Caki2 (cell line): ENCODE data around the gene PPP1R13B. TPM values are rescaled to one million over a fixed set of nuclear protein-coding genes. Genes with fewer than 3 reads are reported as not detected.

Source experiments
- DNase-seq: peaks from one replicate; pipeline ENCODE4 v3.0.0-alpha.2; 2015; ENCODE audit warnings: low read depth
- in situ Hi-C: cut with HindIII; loops from 2 replicates; pipeline ENCODE4 v1.10.0; 2016; ENCODE audit warnings: low sequenced_read_pairs, low pct_unique_long_range_greater_than_20kb, mixed read lengths
- total RNA-seq: library from RNA; depleted of rRNA; stranded (reverse); fragments of >200 nt; shearing (Covaris generic); gene quantifications from 2 replicates; pipeline ENCODE4 v1.2.3, GENCODE V29; 2014; ENCODE audit warnings: low replicate concordance

The PPP1R13B gene
- total RNA-seq, 1 experiment from 2014 or later, result 2.5 TPM

- DNase-seq, result no peak
These were observed 34.2 kb upstream of the PPP1R13B start for GRCh38 chr14:103881268-103882201.

DNA sequence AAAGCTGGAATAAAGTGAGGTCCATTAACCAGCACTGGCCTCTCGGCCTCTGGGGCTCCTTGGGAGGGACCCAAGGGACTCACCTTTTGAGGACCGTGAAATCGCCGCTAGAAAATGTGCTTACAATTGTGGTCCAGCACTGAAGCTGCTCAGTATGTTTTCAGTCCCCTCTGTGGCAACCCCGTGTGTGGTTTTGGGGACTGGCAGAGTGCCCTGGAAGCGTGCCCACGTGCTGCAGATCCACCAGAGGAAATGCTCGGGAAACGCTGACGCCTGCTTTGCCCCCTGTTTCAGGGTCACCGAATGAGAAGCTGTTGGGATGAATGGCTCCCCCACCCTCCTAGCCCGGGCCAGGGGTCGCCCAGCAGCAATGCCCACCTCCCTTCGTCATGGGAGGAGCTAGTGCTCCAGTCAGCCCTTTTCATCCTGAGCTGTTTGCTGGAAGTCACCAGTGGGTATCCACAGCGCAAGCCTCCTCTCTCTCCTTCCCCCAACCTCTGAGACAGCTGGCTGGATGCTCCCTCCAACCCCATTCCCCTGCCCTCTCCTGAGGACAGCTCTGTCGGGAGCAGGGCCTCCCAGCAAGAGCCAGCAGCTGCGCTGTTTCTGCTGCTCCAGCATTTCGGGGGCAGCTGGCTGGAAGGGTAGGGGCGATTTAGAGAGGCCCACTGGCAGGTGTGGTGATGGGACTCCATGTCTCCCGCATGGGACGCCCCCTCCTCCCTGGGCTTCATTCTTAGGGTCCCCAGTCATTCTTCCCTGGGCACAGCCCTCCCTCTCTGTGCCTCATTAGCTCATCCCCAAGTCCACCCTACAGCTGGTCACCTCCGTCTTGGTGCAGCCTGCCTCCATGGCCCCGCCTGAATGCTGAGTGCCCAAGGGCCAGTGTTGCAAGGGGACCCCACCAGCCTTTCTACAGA is 33.2 kb upstream of the PPP1R13B start:
- in situ Hi-C loops, result no loop called here
- no peak for DNase-seq

More at GRCh38 chr14:103881268-103882201, 34.2 kb upstream of the PPP1R13B start:
- in situ Hi-C loops, result no loop called here

GRCh38 chr14:103879570-103880347 is 32.4 kb upstream of the PPP1R13B start:
- in situ Hi-C loops, result no loop called here

GRCh38 chr14:103879118-103879569 is 31.8 kb upstream of the PPP1R13B start:
- in situ Hi-C loops, result no loop called here
- DNase-seq, result no peak

More at GRCh38 chr14:103879570-103880347, 32.4 kb upstream of the PPP1R13B start:
- DNase-seq, result peak; percentile 83

GRCh38 chr14:103878180-103878579 is 30.8 kb upstream of the PPP1R13B start:
- no peak for DNase-seq
- in situ Hi-C loops, result no loop called here

GRCh38 chr14:103875010-103875409 is 27.6 kb upstream of the PPP1R13B start:
- in situ Hi-C loops, result no loop called here
- DNase-seq, result no peak

GRCh38 chr14:103872481-103873113 is 25.2 kb upstream of the PPP1R13B start:
- in situ Hi-C loops, result no loop called here

GRCh38 chr14:103871596-103872480 is 24.5 kb upstream of the PPP1R13B start:
- peak; percentile 65 for DNase-seq
- in situ Hi-C loops, result no loop called here

More at GRCh38 chr14:103872481-103873113, 25.2 kb upstream of the PPP1R13B start:
- DNase-seq, result no peak

GRCh38 chr14:103870891-103871595 is 23.7 kb upstream of the PPP1R13B start:
- in situ Hi-C loops, result no loop called here
- DNase-seq, result no peak

DNA sequence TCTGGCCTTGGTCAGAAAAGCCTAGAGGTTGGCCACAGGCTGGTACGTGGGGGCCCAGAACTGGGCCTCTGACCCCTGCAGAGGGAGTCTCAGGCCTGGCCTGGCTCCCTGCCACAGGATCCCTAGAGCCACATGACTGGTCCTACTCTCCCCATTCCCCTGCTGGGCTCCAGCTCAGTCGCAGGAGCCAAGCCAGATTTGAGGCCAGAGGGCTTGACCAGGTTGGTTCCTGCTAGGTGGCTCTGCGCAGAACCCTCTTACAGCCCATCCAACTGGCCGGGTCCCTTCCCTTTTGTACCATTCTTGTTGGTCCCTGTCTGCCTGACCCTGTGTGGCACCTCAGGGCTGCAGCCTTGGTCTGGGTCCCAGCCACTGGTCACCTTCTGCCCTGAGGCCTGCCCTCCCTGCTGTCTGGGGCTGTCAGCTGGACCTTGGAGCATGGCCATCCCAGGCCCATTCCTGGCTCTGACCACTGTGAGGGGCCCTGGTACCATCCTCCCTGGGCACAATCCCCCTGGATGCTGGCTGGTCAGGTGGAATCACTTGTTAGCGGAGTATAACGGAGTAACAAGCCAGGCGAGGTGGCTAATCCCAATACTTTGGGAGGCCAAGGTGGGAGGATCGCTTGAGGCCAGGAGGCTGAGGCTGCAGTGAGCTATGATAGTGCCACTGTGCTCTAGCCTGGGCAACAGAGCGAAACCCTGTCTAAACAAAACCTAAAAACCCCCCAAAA is 22.9 kb upstream of the PPP1R13B start:
- no peak for DNase-seq
- in situ Hi-C loops, result no loop called here

DNA sequence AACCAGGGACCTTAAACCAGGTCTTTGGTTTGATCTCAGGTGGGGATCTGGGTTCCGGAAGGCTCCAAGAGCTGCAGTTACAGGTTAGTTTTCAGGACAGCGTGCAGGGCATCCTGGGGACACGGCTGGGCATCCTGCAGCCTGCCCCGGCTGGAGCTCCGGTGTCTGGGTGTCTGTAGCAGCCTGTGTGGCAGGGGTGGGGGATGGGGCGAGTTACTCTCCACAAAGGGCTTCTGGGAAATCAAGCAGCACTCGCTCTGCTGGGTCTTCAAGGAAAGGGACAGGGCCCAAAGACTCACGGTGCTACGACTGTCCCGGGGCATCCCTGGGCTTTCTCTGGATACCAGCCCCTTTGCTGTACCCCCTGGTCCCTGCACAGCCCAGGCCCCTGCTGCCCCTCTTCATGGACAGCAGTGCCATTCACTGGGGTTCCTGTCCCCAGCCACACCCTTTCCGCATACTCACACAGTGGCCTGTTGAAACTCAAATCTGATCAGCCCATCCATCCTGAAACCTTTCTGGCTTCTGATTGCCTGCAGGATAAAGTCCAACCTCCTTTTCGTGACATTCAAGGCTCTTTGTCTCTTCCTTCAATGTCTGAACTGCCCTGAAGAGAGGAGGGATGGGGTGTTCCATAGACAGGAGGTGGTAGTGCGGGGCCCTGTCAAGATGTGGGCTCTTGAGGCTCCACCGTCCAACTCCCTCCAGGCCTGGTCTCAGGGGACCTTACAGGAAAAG is 22.2 kb upstream of the PPP1R13B start:
- in situ Hi-C loops, result no loop called here
- no peak for DNase-seq

- DNase-seq, result no peak
- in situ Hi-C loops, result no loop called here
These were observed 21.0 kb upstream of the PPP1R13B start for GRCh38 chr14:103868242-103868897.

DNA sequence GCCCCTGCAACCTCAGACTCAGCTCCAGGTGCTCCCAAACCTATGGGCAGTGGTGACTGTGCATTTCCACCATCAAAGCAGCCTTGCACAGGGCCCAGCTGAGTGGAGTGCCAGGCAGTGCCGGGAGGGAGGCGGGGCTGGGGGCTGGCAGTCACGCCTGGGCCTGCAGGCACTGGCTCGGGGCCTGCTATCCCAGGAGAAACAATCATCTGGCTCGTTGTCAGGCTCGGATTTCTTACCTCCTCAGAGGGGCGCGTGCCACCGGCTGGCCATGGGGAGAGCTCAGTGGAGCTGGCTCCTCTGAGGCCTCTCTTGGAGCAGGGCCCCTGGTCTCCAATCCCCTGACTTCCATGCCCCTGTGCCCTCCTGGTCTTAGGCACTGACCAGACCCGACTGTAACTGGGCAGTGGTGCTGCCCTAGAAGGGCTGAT is 20.2 kb upstream of the PPP1R13B start:
- no peak for DNase-seq
- in situ Hi-C loops, result no loop called here

GRCh38 chr14:103867020-103867419 is 19.6 kb upstream of the PPP1R13B start:
- in situ Hi-C loops, result no loop called here
- no peak for DNase-seq
